Mononuclear cell (primary cell): ENCODE measurements around the gene PET100. TPM values are rescaled to one million over a fixed set of nuclear protein-coding genes. Genes with fewer than 3 reads are reported as not detected.

Source experiments
- H3K27me3 ChIP-seq: 2 replicates; pipeline ENCODE4 v1.6.0; 2011; ENCODE audit warnings: low read length, control low read depth; ENCODE audit not compliant: insufficient read depth
- H3K4me1 ChIP-seq: 2 replicates; pipeline ENCODE4 v1.5.1; 2011; ENCODE audit warnings: mild to moderate bottlenecking, low read length, control low read depth; ENCODE audit not compliant: insufficient read depth
- H3K4me3 ChIP-seq: 2 replicates; pipeline ENCODE4 v1.5.1; 2011; ENCODE audit warnings: mild to moderate bottlenecking, low read length, moderate library complexity
- H3K9me3 ChIP-seq: 2 replicates; pipeline ENCODE4 v1.5.1; 2011; ENCODE audit warnings: low read depth, mild to moderate bottlenecking, control low read depth, low read length
- total RNA-seq: library from RNA; depleted of rRNA; stranded (reverse); fragments of >200 nt; gene quantifications from one replicate; pipeline ENCODE4 v1.2.3, GENCODE V29; 2012

PET100 gene
- total RNA-seq, 1 donor = 14.3 TPM

DNA sequence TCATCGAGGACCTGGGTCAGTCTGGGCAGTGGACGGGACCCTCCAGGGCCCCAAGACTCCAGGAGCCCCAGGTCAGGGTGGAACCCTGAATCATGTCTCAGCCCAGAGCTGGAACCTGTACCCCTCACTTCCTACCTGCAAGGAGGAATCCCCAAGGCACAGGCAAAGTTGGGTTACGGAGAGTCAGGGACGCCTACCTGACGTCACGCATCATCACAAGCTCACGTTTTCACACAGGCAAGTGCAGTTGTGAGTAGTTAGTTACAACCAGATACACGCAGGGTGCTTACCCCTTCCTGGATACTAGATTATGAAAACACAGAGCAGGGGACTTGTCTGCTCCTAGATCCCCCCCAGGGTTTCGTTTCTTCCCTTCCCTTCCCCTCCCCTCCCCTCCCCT is 41.2 kb downstream of the PET100 start:
- Histone ChIP-seq H3K4me3 (no peak overlapping the region), H3K9me3 (no peaks in the 10 kb centered on the region), H3K27me3 (no peaks in the 10 kb centered on the region), H3K4me1 (peaks cover 53% of the 10 kb centered on the region)

DNA sequence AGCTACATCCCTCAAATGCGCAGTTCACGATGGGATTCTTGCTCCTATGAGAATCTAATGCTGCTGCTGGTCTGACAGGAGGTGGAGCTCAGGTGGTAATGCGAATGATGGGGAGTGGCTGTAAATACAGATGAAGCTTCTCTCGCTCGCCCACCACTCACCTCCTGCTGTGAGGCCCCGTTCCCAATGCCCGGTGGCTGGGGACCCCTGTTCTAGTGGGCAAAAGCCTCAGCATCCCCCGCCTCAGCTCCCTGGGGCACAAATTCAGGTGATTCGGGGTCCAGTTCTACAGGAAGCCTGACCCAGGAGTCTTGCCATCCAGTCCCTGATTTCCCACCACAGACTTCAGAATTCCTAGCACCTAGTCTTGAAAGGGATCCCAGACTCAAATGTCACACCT is 42.9 kb downstream of the PET100 start:
- Histone ChIP-seq H3K4me3 (no peak overlapping the region), H3K9me3 (no peaks in the 10 kb centered on the region), H3K4me1 (peaks cover 71% of the 10 kb centered on the region), H3K27me3 (no peaks in the 10 kb centered on the region)

DNA sequence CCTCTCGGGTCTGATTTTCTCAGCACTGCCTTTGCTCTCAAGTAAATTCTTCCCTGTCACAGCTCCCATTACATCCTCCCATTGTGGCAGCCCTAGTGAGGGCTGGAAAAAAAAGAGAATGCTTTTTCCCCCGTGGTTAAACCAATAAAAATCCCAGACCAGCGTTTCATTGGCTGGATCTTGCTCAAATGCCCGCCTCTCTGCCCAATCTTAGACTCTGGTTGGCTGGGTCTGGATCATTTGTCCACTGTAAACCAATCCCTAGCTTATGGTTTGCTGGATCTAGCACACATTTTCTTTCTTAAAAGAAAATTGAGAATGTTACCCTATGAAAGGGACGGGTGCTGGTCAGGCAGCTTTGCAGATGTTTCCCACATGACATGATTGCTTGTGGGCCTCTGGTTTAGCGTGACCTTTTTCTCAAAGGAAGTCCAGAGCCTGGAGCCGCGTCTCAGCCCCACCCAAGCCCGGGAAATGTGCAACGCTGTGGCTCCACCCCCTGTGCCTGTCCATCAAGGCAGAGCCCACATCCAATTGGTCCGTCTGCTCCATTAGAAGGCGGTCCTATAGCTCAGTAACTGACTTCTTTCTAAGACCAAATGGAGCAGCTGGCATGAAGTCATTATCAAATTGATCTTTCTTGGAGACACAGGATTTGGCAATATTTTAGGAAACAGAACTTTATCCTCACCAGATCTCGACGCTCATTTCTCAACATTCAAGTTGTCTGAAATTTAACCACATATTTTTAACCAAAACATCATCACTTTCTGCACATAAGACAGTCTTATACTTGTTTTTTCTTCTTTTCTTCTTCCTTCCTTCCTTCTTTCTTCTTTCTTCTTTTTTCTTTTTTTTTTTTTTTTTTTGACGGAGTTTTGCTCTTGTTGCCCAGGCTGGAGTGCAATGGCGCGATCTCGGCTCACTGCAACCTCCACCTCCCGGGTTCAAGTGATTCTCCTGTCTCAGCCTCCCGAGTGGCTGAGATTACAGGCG is 44.7 kb downstream of the PET100 start:
- Histone ChIP-seq H3K9me3 (no peaks in the 10 kb centered on the region), H3K4me1 (peaks cover 76% of the 10 kb centered on the region), H3K4me3 (no peak overlapping the region), H3K27me3 (no peaks in the 10 kb centered on the region)

DNA sequence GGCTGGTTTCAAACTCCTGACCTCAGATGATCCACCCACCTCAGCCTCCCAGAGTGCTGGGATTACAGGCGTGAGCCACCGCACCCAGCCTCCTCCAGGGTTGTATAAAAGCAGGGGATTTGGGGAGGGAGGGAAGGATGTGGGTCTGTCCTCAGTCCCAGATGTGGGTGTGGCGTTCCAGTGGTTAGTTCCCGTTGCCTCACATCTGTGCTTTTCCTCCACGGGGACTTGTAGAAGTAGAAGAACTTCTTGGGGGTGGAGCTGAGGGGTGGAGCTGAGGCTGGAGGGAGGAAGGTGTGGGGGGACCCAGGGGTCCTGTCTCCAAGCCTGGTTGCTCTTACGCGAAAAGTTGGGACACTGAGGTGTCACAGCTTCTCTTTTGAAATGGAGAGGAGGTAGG is 46.8 kb downstream of the PET100 start:
- Histone ChIP-seq H3K27me3 (no peaks in the 10 kb centered on the region), H3K4me1 (peaks cover 77% of the 10 kb centered on the region), H3K4me3 (peak overlapping the region; percentile 33), H3K9me3 (no peaks in the 10 kb centered on the region)

DNA sequence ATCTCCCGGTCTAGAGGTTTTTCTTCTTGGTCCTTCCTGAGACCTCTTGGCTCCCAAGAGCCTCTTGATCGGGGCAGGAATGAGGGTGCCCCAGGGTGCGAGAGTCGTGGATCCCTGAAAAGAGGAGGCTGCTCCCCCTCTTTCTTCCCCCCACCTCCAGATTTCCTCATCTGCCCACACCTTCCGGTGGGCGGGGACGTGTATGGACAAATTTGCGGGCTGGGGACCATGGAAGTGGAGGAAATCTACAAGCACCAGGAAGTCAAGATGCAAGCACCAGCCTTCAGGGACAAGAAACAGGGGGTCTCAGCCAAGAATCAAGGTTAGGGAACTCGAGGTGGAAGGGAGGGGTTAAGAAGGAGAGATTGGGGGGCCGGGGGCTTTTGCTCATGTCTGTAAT is 47.3 kb downstream of the PET100 start, which contains the start of gene MCEMP1:
Gene MCEMP1, plus strand, starts transcription at position 237 of the 400 bp plus-strand sequence. Its CDS starts 31 bp downstream, at position 268.
- Histone ChIP-seq H3K27me3 (no peaks in the 10 kb centered on the region), H3K9me3 (no peaks in the 10 kb centered on the region), H3K4me3 (peak within 1 kb of the TSS; percentile 33), H3K4me1 (peaks cover 81% of the 10 kb centered on the region)

DNA sequence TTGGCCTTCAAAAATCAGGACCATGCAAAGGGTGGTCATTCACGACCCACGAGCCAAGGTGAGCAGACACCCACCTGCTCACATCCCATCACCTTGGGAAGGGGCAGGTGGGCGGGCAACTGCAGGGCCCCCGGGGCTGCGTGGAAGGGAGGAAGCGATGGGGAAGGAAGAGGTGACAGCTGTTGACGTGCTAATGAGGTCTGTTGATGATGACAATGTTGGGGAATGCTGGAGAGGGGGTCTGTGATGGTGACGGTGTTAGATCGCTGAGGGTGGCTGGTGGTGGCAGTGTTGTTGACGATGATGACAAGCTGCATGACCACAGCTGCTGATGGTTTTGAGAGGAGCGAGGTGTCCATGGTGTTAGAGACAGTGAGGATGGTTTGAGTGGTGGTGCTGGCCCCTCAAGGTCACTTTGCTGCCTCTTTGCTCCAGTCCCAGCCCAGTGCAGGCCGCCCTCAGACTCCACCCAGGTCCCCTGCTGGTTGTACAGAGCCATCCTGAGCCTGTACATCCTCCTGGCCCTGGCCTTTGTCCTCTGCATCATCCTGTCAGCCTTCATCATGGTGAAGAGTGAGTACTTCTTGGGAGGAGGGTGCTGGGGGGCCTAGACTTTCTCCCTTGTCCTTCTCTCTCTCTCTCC is 48.2 kb downstream of the PET100 start:
- no peaks in the 10 kb centered on the region for H3K9me3 ChIP-seq
- peak overlapping the region; percentile 33 for H3K4me3 ChIP-seq
- H3K4me1 ChIP-seq = peaks cover 90% of the 10 kb centered on the region
- no peaks in the 10 kb centered on the region for H3K27me3 ChIP-seq

DNA sequence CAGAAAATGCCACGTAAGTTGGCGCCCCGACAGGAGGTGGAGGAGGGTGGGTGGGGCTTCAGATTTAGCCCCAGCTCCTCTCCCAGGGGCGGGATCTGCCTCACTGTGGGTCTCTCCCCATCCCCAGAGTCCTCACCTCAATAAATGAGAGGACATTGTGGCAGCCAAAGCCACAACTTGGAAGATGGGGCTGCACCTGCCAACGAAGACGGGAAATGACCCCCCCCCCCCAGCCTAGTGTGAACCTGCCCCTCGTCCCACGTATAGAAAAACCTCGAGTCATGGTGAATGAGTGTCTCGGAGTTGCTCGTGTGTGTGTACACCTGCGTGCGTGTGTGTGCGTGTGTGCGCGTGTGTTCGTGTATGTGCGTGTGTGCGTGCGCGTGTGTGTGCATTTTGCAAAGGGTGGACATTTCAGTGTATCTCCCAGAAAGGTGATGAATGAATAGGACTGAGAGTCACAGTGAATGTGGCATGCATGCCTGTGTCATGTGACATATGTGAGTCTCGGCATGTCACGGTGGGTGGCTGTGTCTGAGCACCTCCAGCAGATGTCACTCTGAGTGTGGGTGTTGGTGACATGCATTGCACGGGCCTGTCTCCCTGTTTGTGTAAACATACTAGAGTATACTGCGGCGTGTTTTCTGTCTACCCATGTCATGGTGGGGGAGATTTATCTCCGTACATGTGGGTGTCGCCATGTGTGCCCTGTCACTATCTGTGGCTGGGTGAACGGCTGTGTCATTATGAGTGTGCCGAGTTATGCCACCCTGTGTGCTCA is 49.6 kb downstream of the PET100 start:
- Histone ChIP-seq H3K4me1 (peaks cover 82% of the 10 kb centered on the region), H3K4me3 (no peak overlapping the region), H3K27me3 (no peaks in the 10 kb centered on the region), H3K9me3 (no peaks in the 10 kb centered on the region)

DNA sequence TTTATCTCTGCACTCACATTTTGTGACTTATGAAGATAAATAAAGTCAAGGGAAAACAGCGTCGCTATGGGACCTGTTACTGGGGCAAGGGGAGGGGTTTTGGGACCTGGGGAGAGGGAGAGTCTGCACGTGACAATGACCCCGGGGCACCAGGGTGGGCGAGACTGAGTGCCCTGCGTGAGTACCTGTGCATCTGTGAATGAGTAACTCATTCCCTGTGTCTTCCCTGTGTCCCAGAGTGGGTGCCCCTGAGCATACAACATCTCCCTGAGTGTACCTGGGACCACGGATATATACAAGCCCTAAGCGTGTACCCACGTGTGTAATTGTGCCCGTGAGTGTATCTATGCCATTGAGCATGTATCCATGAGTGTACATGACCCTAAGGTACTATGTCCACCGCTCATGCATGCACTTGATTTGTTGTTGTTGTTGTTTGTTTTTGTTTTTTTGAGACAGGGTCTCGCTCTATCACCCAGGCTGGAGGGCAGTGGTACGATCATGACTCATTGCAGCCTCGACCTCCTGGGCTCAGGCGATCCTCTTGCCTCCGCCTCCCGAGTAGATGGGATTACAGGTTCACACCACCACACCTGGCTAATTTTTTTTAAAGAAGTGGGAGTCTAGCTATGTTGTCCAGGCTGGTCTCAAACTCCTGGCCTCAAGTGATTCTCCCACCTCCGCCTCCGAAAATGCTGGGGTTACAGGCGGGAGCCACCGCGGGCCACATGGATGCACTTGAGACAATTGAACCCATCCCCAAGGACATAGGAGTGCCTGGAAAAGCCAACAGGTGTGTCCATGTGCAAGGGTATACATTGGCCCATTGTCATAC is 50.4 kb downstream of the PET100 start:
- H3K4me1 ChIP-seq = peaks cover 74% of the 10 kb centered on the region
- peak overlapping the region; percentile 95 for H3K4me3 ChIP-seq
- no peaks in the 10 kb centered on the region for H3K9me3 ChIP-seq
- H3K27me3 ChIP-seq = no peaks in the 10 kb centered on the region

DNA sequence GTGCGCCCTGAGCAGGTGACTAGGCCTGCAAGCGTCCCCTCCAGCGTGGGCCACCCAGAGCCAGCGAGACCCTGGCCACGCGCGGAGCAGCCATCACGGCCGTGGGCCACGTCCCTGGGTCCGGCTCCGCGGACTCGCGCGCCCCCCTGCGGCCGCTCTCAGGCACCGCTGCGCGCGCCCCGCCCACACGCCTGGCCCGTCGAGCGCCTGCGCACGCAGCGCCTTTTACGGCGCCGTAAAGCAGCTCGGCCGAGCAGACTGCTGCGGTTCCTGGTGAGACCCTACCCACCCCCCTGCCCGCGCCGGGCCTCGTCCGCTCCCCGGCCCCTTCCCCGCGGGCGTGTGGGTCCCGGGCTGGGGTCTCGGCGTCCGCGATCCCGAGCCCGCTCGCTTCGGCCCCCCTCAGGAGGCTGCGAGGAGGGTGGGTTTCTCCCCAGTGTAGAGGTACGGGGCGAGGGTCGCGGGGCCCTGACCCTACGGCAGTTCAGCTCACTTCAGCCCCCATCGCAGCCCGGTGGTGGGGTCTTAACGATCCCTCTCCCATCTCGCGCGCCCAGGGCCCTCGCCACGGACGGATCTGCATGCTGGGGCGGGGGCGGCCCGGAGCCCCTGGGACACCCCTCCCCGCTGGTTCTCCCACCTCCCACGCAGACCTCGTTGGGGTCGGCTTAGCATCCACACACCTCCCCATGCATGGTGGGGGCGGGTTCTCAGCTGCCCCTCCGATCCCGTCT is 51.2 kb downstream of the PET100 start, which contains the start of gene TRAPPC5:
Gene TRAPPC5, plus strand, starts transcription at position 228 of the 734 bp plus-strand sequence. CDS start 1,421 bp downstream, outside the sequence.
- peak within 1 kb of the TSS; percentile 95 for H3K4me3 ChIP-seq
- peaks cover 66% of the 10 kb centered on the region for H3K4me1 ChIP-seq
- no peaks in the 10 kb centered on the region for H3K27me3 ChIP-seq

More for the DNA sequence above, 51.2 kb downstream of the PET100 start, which contains the start of gene TRAPPC5:
- no peaks in the 10 kb centered on the region for H3K9me3 ChIP-seq

Other genes starting within 250 kb of the PET100 start
- gene PEX11G, start 140.8 kb upstream of the PET100 start, total RNA-seq = 0.21 TPM
- gene ZNF358, start 113.7 kb upstream of the PET100 start, total RNA-seq = 4.0 TPM
- gene MCOLN1, start 107.2 kb upstream of the PET100 start, total RNA-seq = 7.9 TPM
- 54.3 TPM for gene PNPLA6, start 94.1 kb upstream of the PET100 start, total RNA-seq
- 0.10 TPM for gene CAMSAP3, start 33.9 kb upstream of the PET100 start, total RNA-seq
- 53.2 TPM for gene XAB2, start 248 bp upstream of the PET100 start, total RNA-seq
- gene PCP2, start 3.9 kb downstream of the PET100 start, total RNA-seq = 0.63 TPM
- 89.7 TPM for gene STXBP2, start 7.3 kb downstream of the PET100 start, total RNA-seq
- 47.2 TPM for gene RETN, start 39.3 kb downstream of the PET100 start, total RNA-seq
- 1.8 TPM for gene MCEMP1, start 47.3 kb downstream of the PET100 start, total RNA-seq
- 25.5 TPM for gene TRAPPC5, start 51.0 kb downstream of the PET100 start, total RNA-seq
- 25.4 TPM for gene FCER2, start 72.3 kb downstream of the PET100 start, total RNA-seq
- gene CLEC4G, start 102.3 kb downstream of the PET100 start, total RNA-seq = 0.63 TPM
- gene CD209, start 117.7 kb downstream of the PET100 start, total RNA-seq = 0.21 TPM
- not detected for gene CLEC4M, start 133.4 kb downstream of the PET100 start, total RNA-seq
- 17.2 TPM for gene EVI5L, start 200.4 kb downstream of the PET100 start, total RNA-seq
- gene PRR36, start 244.6 kb downstream of the PET100 start, total RNA-seq = 0.10 TPM